PC-9 (cell line): ENCODE measurements around the gene EFNA3. TPM values are rescaled to one million over a fixed set of nuclear protein-coding genes. Genes with fewer than 3 reads are reported as not detected.

Experiments used
- BruUV-seq: library from RNA; stranded (reverse); fragments of 400-500 nt; replicated peaks from 2 replicates; lab custom pipeline; 2021; lab: Mats Ljungman, UMichigan
- CTCF ChIA-PET: fragments of 300-600 bp; sonication (Branson Sonifier 250); formaldehyde crosslinking; loops from one replicate; lab custom pipeline; 2022; ENCODE audit warnings: antibody characterized with exemption; lab: Charles Lee
- POLR2A ChIA-PET: fragments of 300-600 bp; sonication (Branson Sonifier 250); formaldehyde crosslinking; loops from one replicate; lab custom pipeline; 2022; ENCODE audit warnings: antibody characterized with exemption; ENCODE audit not compliant: unreplicated experiment; lab: Charles Lee
- DNase-seq, 2 experiments: peaks; one replicate each; pipeline versions ENCODE4 v3.0.0 to v3.0.0-alpha.2; 2015 to 2022; ENCODE audit warnings: mixed read lengths in 1 of 2
- H2AFZ ChIP-seq: fragments of 200-600 bp; sonication (generic); 2 replicates; pipeline ENCODE4 v1.8.1; 2017; ENCODE audit warnings: antibody characterized with exemption
- H3F3A ChIP-seq: fragments of 200-600 bp; sonication (generic); 2 replicates; pipeline ENCODE4 v1.8.1; 2017; ENCODE audit warnings: antibody characterized with exemption, mild to moderate bottlenecking, low read depth; ENCODE audit not compliant: insufficient read depth
- H3K27ac ChIP-seq: fragments of 200-600 bp; sonication (generic); 2 replicates; pipeline ENCODE4 v1.6.1; 2016; ENCODE audit warnings: mixed run types
- H3K27me3 ChIP-seq: fragments of 200-600 bp; sonication (generic); 2 replicates; pipeline ENCODE4 v1.6.1; 2016; ENCODE audit warnings: low read depth, mixed run types; ENCODE audit not compliant: insufficient read depth
- H3K36me3 ChIP-seq: fragments of 200-600 bp; sonication (generic); 2 replicates; pipeline ENCODE4 v1.6.1; 2016; ENCODE audit warnings: low read depth, mixed run types
- H3K4me1 ChIP-seq: fragments of 200-600 bp; sonication (generic); replicated peaks from 2 replicates; pipeline ENCODE4 v1.6.1; 2016; ENCODE audit warnings: mixed run types; ENCODE audit not compliant: insufficient read depth
- H3K4me2 ChIP-seq: fragments of 200-600 bp; sonication (generic); 2 replicates; pipeline ENCODE4 v1.6.1; 2017; ENCODE audit warnings: mixed run types
- H3K4me3 ChIP-seq: fragments of 200-600 bp; sonication (generic); 2 replicates; pipeline ENCODE4 v1.6.1; 2016; ENCODE audit warnings: mixed run types
- H3K79me2 ChIP-seq: fragments of 200-600 bp; sonication (generic); 2 replicates; pipeline ENCODE4 v1.6.1; 2017; ENCODE audit warnings: low read depth, mixed run types
- H3K9me2 ChIP-seq: fragments of 200-600 bp; sonication (generic); 2 replicates; pipeline ENCODE4 v1.8.1; 2017; ENCODE audit warnings: mild to moderate bottlenecking; ENCODE audit not compliant: insufficient read depth
- H3K9me3 ChIP-seq: fragments of 200-600 bp; sonication (generic); 2 replicates; pipeline ENCODE4 v1.8.1; 2016; ENCODE audit warnings: low read depth; ENCODE audit not compliant: insufficient read depth
- H4K20me1 ChIP-seq: fragments of 200-600 bp; sonication (generic); 2 replicates; pipeline ENCODE4 v1.8.1; 2017; ENCODE audit not compliant: insufficient read depth
- CTCF ChIP-seq: fragments of 200-600 bp; sonication (generic); conservative IDR thresholded peaks from 2 replicates; pipeline ENCODE4 v1.6.1; 2017; ENCODE audit warnings: mixed run types, antibody characterized with exemption, mild to moderate bottlenecking, moderate library complexity
- EZH2 ChIP-seq: fragments of 200-600 bp; sonication (generic); IDR thresholded peaks from 2 replicates; pipeline ENCODE4 v1.8.0; 2017; ENCODE audit warnings: antibody characterized with exemption, low read depth
- intact Hi-C: fragments of 100-400 bp; cut with micrococcal nuclease; formaldehyde crosslinking; loops from one replicate; pipeline ENCODE4 v1.10.0; 2022; ENCODE audit not compliant: unreplicated experiment
- total RNA-seq: library from RNA; stranded (reverse); gene quantifications from 2 replicates; pipeline ENCODE4 v1.2.3, GENCODE V29; 2021

EFNA3 gene
- total RNA-seq, 1 experiment from 2014 or later: 6.7 TPM

GRCh38 chr1:155125946-155126555 lies 47.4 kb downstream of the EFNA3 start:
- Histone ChIP-seq H3K36me3 (no peaks in the 10 kb centered on the region), H2AFZ (no peak overlapping the region; the same call in 1 of the 2 replicates), H3K27me3 (no peaks in the 10 kb centered on the region), H3K9me3 (no peaks in the 10 kb centered on the region), H4K20me1 (no peaks in the 10 kb centered on the region), H3K27ac (no peak overlapping the region), H3K79me2 (peaks cover 27% of the 10 kb centered on the region), H3K4me3 (peak overlapping the region; percentile 85; the same call in 1 of the 2 replicates), H3K4me1 (peaks cover 50% of the 10 kb centered on the region), H3K4me2 (peak overlapping the region; percentile 99), H3F3A (peaks cover 55% of the 10 kb centered on the region), H3K9me2 (no peaks in the 10 kb centered on the region)
- DNase-seq: peak in 1 of 2 experiments; percentile 61
- intact Hi-C loops: loop anchor here (5.0 kb wide), 1 partner anchor 569 kb away; the partner anchor contains the start of gene UBE2Q1
- CTCF ChIA-PET: interaction anchor here (0.7 kb wide), 1 partner anchor 9 kb away, joined by 3 read pairs; no protein-coding TSS in a partner anchor
- POLR2A ChIA-PET: interaction anchor here (0.6 to 0.7 kb wide), 3 partner anchors 18 to 27 kb away, joined by 3 to 8 read pairs (median 5); no protein-coding TSS in a partner anchor
- TF ChIP-seq CTCF (no peak), EZH2 (no peak)
- no TSS peak for BruUV-seq

- H3K4me1 ChIP-seq: peaks cover 56% of the 10 kb centered on the region
- H3K27ac ChIP-seq: peak overlapping the region; percentile 98
- peaks cover 58% of the 10 kb centered on the region for H3F3A ChIP-seq
- CTCF ChIA-PET: no interaction called here
- H4K20me1 ChIP-seq: no peaks in the 10 kb centered on the region
- POLR2A ChIA-PET: interaction anchor here (0.6 kb wide), 1 partner anchor 19 kb away, joined by 3 read pairs; no protein-coding TSS in a partner anchor
- peak; percentile 61 to 63 for DNase-seq
- H3K79me2 ChIP-seq: peaks cover 32% of the 10 kb centered on the region
- intact Hi-C loops: loop anchor here (1.0 to 5.0 kb wide), 2 partner anchors 9 to 569 kb away; partner anchors contain the start of genes SLC50A1 and UBE2Q1
- H3K4me2 ChIP-seq: peak overlapping the region; percentile 99
- H3K9me2 ChIP-seq: no peaks in the 10 kb centered on the region
- no TSS peak for BruUV-seq
- TF ChIP-seq EZH2: no peak
- no peak; the same call in 1 of the 2 replicates for TF ChIP-seq CTCF
- peak overlapping the region; percentile 85 for H3K4me3 ChIP-seq
- no peaks in the 10 kb centered on the region for H3K27me3 ChIP-seq
- peaks cover 3% of the 10 kb centered on the region for H3K36me3 ChIP-seq
- peak overlapping the region; percentile 79 for H2AFZ ChIP-seq
- no peaks in the 10 kb centered on the region for H3K9me3 ChIP-seq
These were observed 48.0 kb downstream of the EFNA3 start for GRCh38 chr1:155126556-155127104.

GRCh38 chr1:155127105-155127966 lies 48.7 kb downstream of the EFNA3 start, which contains the start of gene EFNA1:
Gene EFNA1, plus strand, starts transcription at chr1:155127876. Its CDS starts 102 bp downstream, at chr1:155127978.
- CTCF ChIA-PET: interaction anchor here (1.0 kb wide), 1 partner anchor 40 kb away, joined by 3 read pairs; no protein-coding TSS in a partner anchor
- H2AFZ ChIP-seq: peak within 1 kb of the TSS; percentile 79
- H3K4me1 ChIP-seq: peaks cover 59% of the 10 kb centered on the region
- no TSS peak for BruUV-seq
- intact Hi-C loops: loop anchor here (1.0 to 5.0 kb wide), 2 partner anchors 8 to 570 kb away; partner anchors contain the start of genes SLC50A1 and UBE2Q1
- peaks cover 37% of the 10 kb centered on the region for H3K79me2 ChIP-seq
- H3F3A ChIP-seq: peaks cover 62% of the 10 kb centered on the region
- H3K27me3 ChIP-seq: no peaks in the 10 kb centered on the region
- DNase-seq: peak; percentile 70 to 79
- peak within 1 kb of the TSS; percentile 85 for H3K4me3 ChIP-seq
- no peaks in the 10 kb centered on the region for H3K9me2 ChIP-seq
- no peaks in the 10 kb centered on the region for H3K9me3 ChIP-seq
- peaks cover 8% of the 10 kb centered on the region for H3K36me3 ChIP-seq
- POLR2A ChIA-PET: no interaction called here
- H3K4me2 ChIP-seq: peak within 1 kb of the TSS; percentile 99
- no peaks in the 10 kb centered on the region for H4K20me1 ChIP-seq
- TF ChIP-seq EZH2 (no peak), CTCF (no peak)
- peak within 1 kb of the TSS; percentile 98 for H3K27ac ChIP-seq
